HG03575 (cell line): ENCODE data around the gene SHC1.

Experiments
- ATAC-seq: cut with Tn5 transposase; IDR thresholded peaks from one replicate; pipeline ENCODE4 v1.9.1; 2021; ENCODE audit not compliant: unreplicated experiment, insufficient number of reproducible peaks, low FRiP score; ENCODE audit errors: extremely low read depth

SHC1 gene

DNA sequence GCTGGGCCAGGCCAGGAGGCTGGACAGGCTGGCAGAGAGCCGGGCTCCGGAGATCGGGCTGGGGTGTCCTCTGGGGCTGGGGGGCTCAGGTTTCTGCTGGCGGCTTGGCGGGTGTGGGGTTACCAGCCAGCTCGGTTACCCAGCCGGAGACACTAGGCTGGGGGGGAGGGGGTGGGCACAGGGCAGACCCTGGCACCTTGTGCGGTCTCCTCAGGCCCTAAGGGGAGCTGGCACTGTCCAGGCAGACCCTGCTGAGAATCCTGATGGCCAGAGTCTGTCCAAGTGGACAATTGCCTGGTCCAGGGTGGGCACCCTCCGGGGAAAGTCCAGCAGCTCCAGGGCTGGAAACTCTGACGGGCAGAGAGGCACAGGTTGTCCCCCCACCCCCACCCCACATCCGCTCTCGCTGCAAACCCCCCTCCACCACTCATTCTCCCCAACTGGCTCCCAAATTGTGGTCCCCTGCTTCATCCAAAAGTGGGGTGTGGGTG, 38.7 kb upstream of the SHC1 start:
- ATAC-seq, result no peak

- no peak for ATAC-seq
Observed at GRCh38 chr1:155008015-155008941, 37.7 kb upstream of the SHC1 start.

DNA sequence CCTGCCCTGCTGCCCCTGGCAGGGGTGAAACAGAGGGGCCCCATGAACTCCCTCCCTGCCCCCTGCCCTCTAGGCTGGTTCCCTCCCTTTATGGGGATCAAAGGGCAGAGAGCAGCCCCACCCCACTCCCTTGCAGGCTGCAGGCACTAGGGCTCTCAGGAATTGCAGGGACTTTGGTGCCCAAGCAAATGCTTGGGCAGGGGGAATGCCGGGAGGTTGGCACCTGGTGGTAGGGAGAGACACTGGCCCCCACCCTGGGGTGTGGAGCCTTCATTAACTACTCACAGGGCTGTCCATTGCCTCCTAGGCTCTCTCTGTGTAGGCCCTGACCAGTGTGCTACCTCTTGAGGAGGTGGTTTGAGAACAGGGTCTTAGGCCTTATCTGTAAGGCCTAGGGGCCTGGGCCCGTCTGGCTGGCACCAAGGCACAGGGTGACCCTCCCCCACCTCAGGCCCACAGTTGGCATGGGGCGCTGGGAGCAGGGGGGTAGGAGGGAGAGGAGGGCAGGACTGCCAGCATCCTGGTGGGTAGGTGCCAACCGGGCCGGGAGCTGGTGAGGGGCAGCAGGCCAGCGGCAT, 36.8 kb upstream of the SHC1 start:
- ATAC-seq, result no peak

DNA sequence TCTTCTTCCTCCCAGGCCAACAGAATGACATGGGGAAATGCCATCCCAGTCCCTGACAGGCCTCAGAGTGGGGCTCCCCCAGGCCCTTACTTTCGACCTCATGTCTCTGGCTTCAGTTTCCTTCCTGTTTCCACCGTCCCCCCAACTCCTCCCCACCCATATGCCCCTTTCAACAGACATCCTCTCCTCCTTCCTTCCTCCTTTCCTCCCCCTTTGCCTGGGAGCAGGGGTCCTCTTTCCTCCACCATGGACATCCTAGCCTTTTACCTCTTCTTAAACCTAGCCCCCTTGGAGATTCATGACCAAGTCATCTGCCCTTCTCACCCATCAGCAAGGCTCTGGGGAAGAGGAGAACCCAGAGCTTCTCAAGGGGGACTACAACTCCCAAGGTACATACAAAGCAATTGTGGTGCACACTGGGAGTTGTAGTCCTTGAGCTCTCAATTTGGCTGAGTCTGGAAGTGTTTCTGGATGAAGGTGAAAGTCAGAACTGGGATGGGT, 36.1 kb upstream of the SHC1 start:
- no peak for ATAC-seq

- ATAC-seq, result no peak
Observed at GRCh38 chr1:155005076-155006011, 34.8 kb upstream of the SHC1 start.

DNA sequence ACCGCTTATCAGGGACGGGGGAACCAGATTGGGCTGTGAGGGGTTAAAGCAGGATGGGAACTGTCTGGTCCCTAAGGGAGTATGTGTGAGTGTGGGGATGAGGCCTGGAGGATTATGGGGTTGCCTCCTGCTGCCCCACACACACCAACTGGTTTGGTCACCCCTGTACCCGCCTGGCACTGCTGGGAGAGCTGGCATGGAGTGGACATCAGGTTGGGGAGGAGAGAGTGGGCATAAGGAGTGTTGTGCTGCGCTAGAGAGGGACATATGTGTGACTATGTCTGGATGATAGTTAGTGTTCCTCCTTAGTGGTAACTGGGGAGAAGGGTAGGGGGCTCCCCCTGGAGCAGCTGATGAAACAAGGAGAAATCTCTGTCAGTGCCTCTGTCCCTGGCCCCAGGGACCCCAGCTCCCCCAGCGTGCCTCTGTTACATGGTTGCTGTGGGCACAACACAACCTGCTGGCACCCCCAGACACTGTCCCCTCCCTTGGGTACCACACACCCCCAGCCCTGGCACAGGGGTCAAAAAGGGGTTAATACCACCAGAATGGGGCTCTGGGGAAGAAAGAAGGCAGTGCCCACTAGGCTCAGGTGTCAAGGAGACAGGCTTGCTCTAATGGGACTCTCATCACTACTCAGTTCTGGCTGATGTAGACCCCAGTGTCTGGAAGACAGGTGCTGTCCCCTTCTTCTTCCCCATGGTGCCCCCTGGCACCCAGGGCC, 34.0 kb upstream of the SHC1 start:
- no peak for ATAC-seq

DNA sequence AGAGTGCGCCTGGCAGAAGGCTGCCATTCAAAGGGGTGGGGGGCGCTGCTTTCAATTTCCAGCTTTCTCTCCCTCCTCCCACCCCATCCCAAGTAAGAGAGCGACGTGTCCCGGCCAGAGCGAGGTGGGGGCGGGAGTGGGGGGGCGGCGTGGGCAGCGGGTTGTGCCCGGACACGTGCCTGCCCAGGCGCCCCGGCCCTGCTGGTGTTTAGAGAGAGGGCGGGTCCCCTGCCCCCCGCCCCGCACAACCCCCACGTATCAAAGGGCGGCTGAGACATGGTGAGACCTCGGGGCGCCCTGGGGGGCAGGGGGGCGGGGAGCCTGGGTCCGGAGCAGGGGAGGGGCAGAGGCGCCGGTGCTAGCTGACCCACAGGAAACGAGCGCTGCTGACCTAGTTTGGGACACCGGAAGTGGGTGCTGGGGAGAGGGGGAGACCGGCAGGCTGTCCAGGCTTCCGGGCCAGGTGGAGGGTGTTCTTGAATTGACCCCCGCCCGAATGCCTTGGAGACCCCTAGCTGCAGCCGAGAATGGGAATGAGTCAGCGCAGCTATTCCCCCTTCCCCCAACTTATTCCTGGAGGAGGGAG, 33.3 kb upstream of the SHC1 start:
- ATAC-seq, result no peak

GRCh38 chr1:155003227-155003765, 32.7 kb upstream of the SHC1 start:
- ATAC-seq, result no peak

DNA sequence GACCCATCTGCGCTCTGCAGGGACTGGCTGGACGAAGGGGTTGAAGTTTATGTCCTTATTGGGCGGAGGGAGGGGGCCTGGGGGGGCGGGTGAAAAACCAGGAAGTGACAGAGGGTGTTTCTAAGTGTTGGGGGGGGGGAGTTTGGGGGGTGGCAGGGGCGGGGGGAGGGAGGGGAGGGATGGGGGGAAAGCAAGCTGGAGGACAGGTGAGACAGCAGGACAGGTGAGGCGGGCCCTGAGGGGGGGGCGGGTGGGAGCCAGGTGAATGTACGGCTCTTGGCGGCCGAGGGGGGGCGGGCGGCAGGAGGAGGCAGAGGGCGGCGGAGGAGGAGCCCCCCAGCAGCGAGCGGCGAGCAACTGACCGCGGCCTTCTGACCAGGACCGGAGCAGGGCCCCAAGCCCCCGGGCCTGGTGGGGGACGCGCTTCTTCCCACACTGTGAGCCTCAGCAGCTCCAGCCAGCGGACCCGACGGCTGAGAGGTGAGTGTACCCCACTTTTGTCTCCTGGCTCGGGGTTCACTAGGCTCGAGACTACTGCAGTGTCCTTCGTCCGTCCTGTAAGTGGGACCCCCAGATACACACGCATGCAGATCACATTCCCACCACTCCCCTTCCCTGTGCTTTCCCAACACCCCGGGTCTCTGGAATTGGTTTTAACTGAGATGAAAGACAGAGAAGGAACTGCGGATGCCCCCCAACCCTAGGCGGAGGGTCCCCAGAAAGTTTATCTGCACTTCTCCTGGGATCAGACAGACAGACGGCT, 32.1 kb upstream of the SHC1 start, which contains the start of gene ZBTB7B:
TSS of gene ZBTB7B (plus strand) at position 339 of the 763 bp plus-strand sequence. CDS start 11,859 bp downstream, outside the sequence.
- ATAC-seq, result no peak

DNA sequence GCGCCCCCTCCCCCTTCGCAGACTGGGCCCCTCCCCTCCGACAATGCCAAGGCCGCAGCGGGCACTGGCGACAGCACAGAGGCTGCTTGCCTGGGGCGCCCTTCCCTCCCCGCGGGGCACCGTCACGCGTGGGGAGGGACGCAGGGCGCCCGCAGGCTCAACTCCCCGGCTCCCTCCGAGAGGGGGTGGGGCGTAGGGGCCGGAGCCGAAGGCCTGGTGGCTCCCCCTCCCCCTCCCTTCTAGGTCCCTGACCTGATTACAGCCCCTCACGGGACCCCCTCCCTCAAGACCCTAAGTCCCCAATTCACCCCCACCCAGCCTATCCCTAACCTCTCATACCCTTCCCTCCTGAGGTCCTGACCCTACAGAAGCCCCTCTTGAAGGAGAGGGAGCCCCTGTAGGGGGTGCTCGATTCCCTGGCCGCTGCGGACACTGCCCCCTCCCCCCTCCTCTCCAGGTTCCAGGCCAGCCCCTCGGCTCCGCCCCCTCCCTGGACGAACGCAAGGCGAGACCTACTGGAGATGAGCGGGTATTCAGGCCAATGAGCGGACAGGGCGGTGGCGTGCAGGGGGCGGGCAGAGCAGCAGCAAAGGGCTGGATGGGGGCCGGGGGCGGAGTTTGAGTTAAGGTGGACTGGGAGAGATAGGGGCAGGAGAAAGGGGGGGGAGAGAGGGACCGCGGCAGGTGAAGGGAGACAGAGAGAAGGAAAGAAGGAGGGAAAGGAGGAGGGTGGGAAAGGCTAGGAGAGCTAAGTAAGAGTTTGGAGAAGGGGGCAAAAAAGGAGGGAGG, 31.3 kb upstream of the SHC1 start:
- no peak for ATAC-seq

DNA sequence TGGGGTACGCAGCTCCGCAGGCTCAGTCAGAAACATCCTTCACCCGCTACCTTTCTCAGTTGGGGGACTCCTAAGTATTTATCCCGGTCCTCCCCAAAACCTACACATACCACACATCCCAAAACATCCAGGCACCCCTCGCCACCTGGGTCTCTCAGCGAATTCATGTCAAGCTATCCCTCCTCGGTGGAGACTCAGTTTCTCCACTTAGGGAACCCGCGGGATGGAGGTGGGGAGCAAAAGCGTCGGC, 30.8 kb upstream of the SHC1 start:
- no peak for ATAC-seq

DNA sequence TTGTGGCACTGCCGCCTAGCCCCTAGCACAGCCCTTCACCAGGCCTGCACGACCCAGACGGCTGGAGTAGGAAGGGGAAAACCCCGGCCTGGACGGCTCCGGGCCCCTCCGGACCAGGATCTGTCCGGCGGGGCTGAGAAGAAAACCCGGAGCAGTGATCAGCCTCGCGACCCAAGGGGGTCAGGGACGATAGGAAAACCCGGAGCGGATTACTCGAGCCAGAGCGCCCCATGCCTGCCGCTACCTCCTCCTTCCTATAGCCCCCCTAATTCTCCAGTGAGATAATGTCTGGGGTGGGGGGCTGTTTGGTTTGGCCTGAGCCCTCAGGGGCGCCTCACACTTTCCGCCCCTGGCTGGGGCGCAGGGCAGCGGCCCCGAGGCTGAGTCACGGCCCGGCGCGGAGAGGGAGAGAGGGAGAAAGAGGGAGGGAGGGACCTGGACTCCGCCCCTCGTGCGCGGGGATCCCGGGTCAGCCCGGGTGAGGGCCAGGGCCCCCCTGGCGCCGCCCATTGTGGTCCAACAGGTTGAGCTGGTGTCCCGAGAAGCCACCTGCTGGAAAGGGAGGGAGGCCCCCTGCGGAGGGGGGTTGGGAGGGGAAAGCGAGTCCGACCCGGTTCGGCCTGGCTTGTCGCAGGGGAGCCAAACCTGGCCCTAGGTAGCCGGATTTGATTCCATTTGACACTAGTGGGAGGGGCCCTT, 30.3 kb upstream of the SHC1 start:
- no peak for ATAC-seq

GRCh38 chr1:155000411-155000725, 29.8 kb upstream of the SHC1 start:
- ATAC-seq, result no peak

DNA sequence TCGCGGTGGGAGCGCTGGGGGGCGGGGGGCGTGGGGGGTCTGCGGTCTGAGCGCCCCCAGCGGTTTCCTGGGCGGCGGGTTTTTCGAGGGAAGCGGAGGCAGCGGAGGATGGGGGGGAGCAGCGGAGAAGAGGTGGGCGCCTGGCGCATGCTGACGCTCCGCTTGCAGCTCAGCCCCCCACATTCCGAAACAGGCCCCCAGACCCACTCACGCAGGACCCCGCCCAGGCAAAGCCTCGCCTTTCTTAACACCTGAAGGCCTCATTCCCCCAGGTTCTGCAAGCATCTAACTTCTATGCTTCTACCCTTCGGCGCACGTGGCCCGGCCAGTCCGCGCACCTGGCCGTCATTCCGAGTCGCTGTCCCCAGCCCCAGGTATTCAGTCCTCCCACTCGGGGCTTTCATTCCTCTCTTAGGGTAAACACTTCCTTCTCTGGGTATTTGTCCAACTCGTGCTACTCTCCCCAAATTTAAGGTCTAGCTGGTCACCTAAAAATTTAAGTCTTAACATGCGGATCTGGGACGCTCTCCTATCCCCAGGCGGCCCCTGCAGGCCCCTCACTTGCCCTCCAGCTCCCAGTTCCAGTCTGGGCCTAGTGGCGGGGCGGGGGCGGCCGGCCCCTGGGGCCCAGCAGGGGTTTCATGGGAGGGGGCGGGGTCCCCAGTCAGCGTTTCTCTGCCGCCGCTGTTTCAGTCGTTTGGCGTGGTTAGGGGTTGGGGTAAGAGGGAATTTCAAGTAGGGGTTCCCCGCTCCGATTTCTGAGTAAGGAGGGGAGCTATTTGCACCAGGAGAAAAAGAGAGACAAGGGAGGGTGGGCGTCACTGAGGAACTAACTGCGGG, 29.2 kb upstream of the SHC1 start:
- ATAC-seq, result no peak

DNA sequence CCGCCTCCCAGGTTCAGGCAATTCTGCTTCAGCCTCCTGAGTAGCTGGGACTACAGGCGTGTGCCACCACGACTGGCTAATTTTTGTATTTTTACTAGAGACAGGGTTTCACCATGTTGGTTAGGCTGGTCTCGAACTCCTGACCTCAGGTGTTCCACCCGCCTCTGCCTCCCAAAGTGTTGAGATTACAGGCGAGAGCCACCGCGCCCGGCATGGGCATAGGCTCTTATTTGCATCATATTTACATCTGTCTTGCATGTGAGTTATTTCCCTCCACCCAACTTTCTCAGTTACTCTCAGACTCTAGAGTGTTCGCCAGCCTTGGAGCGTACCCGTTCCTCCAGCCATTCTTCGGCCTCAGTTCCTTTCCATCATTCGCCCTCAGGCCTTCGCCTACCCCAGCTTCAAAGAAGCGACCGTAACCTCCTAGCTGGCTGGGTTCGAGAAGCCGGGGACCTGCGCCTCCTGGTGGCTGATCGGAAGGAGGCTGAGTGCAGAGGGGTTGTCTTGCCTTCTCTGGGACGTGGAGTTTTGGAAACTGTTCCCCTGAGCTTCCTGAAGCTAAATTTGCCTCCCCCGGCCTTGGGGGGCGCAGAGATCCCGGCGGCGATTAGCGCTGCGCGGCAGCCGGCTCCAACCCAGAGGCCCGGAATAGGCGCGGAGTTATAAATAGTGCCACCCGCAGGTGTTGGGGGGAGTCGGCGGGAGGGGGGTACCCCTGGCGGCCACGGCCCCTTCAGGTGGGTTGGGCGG, 28.4 kb upstream of the SHC1 start:
- ATAC-seq, result no peak
